GM18861 (cell line): ENCODE results near the gene CDK2AP2.
"Not testable (repeated sequence)": the region's sequence is repeated elsewhere in the genome, so short reads cannot be mapped to it uniquely, and the experiment has no call there.

Experiments
- ATAC-seq: cut with Tn5 transposase; IDR thresholded peaks from one replicate; pipeline ENCODE4 v1.9.1; 2021; ENCODE audit not compliant: unreplicated experiment

CDK2AP2 gene

DNA sequence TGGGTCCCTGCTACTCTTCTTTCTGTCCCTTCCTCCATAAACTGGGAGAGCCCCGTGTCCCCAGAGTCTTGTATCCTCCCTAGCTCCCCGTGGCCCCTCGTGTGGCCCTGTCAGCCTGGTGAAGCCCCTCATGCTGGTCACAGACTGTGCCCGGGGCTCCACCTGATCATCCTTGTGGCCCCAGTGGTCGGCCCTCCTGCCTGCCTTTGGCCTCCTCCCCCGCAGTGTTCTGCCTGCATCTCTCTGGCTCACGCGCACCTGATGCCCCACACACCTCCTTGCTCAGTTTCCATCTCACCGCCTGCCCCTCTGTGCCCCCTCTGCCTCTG, 16.5 kb upstream of the CDK2AP2 start:
- no peak for ATAC-seq

DNA sequence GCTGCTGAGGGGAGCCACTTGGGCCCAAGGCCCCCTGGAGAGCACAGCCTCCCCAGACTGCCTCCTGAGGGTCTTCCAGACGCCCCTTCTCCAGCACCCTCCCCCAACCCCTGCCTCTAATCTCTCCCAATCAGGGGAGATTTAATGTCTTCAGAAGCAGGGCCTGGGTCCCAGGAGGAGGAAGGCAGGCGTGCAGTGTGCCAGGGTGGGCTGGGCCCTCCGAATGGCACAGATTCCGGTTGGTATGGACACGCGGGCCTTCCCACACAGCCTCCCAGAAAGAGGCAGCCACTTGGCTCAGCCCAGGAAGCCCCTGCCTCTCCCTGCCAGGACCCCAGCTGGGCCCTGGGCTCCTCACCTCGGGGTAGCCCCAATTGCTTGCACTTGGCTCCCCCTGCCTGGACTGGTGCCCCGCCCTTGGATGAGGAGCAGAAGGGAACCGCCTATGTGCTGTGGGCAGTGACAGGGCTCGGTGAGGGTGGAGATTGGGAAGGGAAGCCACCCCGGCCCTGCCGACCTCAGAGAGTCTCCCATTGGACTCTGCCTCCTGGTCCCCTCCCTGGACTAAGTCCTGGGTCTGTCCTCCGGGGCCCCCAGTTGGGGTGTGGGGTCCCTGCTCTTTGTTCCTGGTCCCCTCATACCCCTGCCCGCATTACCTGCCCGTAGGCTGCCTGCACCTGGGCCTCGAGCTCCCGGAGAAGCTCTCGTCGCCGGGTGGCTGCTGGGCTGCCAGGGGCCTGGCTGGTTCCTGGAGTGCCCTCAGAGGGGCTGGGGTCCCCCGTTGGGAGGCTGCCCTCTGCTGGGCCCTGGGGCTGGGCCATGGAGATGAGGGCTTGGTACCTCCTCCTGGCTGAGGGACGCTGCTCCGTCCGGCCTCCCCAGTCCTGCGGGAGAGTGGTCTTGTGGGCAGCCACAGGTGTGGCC, 15.9 kb upstream of the CDK2AP2 start:
- ATAC-seq = no peak

DNA sequence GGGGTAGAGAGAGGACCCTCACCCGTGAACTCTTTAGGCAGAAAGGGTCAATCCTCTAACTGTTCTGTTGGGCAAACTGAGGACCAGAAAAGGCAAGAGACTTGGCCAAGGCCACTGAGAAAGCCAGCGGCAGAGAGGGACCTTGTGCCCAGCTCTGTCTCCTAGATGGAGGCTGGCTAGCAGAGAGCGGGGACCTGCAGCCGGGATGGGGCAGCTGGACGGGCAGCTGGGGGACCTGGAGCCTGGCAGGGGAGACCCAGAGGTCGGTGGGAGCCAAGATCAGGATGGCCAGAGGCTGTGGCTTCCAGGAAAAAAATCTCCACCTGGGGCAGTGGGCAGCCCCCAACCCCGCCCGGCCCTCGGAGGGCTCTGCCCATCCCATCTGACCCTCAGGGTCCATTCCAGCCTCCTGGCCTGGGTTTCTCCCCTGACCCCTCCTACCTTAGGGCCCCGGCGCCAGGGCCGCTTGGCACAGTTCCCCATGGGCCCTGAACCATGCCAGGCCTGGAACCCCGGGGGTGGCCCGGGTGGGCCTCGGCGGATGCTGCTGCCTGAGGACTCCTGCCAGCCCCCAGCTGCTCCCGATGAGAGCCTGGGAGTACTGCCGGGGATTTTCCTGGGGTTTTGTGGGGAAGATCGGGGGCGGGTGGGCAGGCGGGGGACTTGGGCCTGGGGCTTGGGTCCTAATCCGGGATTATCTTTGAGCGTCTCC, 15.0 kb upstream of the CDK2AP2 start, which contains the start of gene CABP2:
CABP2 (minus strand) TSS at position 603 of the 712 bp plus-strand sequence; CDS start at position 483, 120 bp downstream.
- no peak for ATAC-seq

DNA sequence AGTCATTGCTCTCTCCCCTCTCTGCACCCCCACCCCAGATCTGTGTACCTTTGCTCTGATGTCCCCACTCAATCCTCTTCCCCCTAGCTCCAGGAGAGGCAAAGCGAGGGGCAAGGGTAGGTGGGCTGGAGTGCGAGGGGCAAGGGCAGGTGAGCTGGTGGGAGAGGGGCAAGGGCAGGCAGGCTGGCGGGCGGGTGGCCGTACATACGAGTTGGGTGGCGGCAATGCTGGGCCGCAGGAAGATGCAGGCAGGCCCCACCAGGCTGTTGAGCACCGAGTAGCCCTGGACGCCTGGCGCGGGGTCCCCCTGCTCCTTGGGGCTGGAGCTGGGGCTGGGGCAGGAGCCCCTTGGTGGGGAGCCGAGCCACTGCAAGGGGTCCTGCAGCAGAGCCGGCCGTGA, 14.4 kb upstream of the CDK2AP2 start:
- ATAC-seq = no peak

DNA sequence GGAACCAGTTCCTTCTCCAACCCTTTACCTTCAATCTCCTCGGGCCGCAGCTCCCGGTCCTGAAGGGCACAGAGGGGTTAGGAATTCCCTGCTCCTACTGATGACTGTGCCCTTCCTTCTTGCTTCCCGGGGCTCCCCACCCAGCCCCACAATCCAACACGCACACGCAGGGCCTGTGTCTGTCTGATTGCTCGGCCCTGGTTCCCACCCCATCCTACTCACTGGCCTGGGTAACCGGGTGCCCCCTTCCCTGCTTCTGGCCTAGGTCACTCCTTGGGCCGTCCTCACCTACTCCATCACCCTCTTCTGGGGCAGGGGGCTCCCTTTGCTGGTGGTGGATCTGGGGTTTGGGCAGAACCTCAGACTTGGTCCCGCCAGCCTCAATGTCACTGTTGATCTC, 14.0 kb upstream of the CDK2AP2 start:
- no peak for ATAC-seq

DNA sequence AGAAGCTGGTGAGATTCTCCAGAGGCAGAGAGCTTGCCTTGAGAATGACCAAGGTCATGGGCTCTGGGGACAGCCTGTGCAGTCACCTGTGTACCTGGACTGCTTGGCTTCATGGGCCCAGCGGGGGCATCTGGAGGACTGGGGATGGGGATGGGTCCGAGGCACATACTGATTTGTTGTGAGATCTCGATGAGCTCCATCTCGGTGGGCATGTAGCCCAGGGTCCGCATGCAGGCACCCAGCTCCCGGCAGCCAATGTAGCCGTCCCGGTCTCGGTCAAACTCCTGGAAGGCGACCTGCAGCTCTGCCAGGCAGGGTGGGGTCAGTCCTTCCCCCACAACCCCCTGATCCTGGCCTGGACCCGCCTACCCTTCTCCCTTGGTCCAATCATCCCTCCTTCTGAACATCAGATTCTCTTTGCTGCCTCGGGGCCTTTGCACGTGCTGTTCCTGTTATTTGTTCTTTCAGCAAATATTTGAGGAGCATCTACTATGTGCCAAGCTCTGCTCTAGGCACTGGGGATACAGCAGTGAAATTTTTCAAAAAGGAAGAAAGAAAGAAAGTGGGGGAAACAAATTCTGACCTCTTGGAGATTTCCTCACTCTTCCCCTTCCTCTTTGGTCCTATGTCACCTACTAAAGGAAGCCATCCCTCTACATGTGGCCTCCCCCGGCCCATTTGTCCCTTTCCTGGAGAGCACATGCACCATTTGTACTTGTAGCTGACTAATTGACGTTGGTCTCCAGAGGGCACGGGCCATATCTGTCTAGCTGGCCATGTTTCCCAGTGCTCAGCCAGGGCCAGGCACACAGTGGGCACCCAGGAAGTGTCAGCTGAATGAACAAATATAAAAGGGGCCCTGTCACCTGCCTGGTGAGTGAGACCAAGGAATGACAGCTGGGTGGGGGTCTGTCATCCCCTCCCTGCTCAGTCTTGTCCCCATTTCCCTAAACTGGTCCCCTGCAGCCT, 13.2 kb upstream of the CDK2AP2 start:
- no peak for ATAC-seq

DNA sequence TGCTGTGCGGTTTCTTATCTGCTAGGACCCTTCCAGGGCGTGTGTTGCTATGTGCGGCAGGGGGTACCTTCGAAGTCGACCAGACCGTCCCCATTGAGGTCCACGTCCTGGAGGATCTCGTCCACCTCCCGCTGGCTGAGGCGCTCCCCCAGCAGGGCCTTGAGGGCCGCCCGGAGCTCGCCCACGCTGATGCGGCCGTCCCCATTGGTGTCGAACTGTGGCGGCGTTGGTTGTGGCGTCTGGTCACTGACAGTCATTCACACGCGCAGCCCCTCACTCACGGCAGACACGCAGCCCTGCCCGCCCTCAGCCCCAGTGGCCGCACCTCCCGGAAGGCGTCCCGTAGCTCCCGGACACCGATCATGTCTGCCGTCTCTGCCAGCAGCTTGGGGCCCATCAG, 11.8 kb upstream of the CDK2AP2 start:
- ATAC-seq = no peak

DNA sequence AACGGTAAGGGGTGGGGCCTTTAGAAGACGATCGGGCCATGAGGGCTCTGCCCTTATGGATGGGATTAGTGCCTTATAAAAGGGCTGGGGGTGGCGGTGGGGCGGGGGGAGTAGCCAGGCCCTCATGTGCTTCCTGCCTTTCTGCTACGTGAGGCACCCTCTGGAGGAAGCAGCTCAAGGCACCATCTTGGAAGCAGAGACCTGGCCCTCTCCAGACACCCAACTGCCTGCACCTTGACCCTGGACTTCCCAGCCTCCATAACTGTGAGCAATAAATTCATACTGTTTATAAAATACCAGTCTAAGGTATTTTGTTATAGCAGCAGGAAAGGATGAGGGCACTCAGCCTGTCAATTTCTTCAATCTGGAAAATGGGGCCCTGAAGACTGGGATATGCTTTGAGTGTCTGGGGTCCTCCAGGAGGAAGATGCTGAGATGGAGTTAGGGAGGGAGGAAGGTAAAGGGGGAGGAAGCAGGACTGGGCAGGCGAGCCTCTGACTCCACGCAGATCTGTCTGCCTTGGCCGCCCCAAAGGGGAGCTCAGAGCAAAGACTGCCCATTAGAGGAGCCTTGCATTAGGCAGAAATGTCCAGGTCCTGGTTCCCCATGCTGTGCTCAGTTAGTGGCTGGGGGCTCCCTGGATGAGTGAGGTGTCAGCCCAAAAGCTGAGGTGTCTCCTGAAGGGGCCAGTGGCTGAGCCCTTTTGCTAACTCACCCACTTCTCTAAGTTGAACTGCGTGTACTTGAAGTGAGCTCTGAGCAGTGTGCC, 10.0 kb upstream of the CDK2AP2 start:
- no peak for ATAC-seq

DNA sequence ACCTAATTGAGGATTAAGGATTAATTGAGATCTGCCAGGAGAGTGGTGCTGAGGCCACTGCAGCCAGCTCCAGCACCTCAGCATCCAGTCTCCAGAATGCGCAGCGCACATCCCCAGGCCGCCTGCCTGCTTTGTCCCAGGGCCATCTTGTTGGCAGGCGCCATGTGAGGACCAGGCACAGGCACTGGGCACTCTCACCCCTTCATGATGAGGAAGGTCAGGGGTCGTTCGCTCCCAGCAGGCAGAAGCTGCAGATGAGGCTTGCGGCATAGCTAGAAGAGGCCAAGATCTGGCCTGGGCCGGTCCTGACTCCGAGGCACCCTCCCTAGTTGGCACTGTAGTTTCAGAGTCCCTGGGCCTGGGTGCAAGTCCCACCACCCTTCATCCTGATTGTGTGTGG, 8.8 kb upstream of the CDK2AP2 start:
- ATAC-seq = no peak

DNA sequence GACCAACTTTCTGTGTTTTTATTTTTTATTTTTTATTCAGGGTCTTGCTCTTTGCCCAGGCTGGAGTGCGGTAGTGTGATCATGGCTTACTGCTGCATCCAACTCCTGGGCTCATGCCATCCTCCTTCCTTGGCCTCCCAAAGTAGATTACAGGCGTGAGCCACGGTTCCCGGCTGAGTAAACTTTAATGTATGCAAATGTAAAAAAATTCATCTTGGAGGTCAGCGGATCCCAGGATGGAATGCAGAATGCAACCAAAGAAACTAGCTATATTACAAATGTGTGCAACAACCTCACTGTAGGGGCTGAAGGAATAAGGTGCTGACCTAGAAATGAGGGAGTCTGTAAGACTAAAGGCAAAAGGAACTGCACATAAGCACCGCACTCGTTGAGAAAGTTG, 6.2 kb upstream of the CDK2AP2 start:
- no peak for ATAC-seq

DNA sequence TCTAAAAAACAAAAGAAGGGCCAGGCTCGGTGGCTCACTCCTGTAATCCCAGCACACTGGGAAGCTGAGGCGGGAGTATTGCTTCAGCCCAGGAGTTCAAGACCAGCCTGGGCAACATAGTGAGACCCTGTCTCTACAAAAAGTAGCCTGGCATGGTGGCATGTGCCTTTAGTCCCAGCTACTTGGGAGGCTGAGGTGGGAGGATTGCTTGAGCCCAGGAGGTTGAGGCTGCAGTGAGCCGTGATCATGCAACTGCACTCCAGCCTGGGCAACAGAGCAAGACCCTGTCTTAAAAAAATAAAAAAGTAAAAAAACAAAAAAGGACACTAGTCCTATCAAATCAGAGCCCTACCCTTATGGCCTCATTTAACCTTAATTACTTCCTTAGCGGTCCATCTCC, 3.6 kb upstream of the CDK2AP2 start:
- not testable (repeated sequence) for ATAC-seq

DNA sequence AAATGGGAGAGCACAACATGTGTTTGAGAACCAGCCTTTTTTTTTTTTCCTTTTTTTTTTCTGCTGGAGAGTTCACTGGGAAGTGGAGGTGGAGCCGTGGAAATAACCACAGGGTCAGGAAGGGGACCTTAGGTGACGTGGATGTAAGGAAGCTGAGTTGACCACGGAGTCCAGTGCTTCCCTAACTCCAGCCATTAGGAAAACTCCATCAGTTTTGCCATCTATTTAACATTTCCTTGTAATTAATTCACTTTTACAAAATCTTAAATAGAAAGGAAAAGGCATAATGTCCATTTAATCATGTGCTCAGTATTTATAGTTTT, 2.0 kb upstream of the CDK2AP2 start:
- ATAC-seq = no peak

DNA sequence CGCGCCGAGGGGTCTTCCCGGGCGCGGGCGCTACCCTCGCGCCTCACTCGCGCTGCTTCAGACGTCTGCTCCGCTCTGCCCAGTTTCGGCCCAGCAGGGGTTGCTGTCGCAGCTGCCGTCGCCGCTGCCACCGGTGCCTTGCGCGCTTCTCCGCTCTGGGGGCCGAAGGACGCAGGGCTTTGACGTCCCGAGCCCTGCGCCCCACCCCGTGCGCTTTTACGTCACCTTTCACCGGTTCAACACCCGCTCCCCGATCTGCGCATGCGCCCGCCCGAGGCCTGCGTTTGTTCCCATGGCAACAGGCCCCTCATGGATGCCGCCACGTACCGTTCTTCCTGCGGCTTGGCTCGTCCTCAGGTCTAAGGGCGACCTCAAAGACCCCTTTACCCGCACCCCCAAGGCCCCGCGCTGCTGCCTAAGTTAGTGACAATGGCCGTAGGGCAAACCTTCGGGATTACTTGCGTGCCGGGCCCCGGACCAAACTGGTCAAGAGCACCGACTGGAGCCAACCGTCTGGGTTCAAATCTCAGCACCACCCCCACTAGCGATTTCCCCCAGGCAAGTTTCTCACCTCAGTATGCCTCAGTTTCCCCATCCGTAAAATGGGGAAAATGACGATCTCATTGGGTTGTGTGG, 642 bp upstream of the CDK2AP2 start:
- peak; percentile 26 for ATAC-seq

DNA sequence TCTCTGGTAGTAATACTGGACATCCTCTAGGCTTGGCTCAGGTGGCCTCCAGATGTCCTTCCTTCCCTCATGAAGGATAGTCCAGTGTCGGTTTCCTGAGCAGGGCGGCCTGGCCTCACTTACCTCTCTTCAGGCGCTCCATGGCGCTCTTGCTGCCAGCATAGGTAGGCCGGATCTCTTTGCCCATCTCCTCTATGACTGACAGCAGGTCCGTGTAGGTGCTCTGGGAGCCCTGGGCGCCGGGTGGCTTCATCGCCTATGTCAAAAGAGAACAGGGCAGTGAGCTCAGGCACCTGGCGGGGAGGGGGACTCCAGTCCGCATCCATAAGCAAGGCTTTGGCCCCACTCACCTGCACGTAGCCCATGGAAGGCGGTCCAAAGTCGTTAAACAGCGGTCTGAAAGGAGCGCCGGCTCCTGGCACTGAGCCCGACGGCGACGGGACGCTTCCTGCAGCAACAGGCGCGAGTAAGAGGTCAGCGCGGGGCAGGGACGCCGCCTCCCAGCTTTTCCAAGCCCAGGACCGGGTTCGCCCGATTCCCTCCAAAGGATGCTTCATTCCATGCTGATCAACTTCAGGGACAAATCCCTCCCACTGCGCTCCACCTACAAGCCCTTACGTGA, 609 bp downstream of the CDK2AP2 start:
- no peak for ATAC-seq

DNA sequence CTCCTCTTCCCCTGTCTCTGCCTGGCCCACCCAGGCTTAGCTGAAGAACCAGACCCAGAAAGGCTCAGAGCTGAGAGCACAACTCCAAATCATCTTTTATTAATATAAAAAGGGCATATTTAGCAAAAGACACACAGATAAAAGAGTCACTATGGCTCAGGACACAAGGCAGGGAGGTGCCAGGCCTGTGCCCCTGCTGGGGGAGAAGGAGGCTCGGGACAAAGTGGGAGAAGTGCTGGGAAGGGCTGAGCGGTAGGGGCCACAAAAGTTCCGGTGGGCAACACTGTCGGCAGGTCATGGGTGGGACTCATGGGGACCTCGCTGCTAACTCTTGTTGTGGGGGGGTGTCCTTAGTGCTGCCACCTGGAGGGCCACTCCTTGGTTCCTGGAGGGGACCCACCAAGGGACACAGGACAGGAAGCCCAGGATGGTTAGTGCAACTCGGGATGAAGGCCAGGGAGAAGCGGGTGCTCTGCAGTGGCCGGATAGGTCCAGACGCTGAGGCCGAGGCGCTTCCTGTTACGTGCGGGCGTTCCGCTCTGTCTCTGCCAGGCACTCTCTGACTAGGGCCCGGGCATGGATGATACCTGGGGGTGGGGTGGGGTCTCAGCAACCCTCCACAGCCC, 1.4 kb downstream of the CDK2AP2 start:
- no peak for ATAC-seq

DNA sequence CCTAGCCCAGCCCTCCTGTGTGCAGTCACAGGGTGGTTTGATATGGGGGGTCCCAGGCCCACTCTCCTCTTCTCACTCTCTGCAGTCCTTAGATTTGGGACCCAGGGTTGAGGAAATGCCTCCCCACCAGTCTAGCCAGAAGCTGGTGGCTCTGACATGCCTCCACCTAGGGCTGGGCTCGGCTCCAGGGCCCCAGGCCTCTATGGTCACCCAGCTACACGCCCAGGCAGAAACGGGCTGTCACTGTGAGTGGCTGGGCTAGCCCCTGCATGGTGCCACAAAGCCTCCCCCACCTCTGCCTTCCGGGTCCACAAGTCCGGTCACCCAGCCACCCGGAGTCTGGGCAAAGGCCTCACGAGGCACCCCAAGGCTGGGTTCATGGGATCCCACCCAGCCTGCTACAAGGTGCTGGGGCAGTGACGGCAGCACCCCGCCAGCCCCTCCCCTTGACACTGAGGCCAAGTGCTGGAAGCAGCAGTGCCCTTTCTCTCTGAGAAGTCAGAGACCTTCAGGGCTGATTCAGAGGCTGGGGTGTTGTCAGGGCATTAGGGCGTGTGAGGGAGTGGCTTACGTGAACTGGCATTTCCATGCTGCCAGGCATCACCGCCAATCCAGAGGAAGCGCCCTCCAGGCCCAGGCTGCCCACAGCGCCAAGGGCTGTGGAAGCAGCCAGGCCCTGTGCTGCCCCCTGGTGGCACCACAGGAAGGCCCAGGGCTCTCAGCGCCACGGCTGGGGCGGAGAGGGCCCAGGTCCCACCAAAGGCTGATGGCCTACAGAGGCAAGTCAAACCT, 2.2 kb downstream of the CDK2AP2 start:
- no peak for ATAC-seq

DNA sequence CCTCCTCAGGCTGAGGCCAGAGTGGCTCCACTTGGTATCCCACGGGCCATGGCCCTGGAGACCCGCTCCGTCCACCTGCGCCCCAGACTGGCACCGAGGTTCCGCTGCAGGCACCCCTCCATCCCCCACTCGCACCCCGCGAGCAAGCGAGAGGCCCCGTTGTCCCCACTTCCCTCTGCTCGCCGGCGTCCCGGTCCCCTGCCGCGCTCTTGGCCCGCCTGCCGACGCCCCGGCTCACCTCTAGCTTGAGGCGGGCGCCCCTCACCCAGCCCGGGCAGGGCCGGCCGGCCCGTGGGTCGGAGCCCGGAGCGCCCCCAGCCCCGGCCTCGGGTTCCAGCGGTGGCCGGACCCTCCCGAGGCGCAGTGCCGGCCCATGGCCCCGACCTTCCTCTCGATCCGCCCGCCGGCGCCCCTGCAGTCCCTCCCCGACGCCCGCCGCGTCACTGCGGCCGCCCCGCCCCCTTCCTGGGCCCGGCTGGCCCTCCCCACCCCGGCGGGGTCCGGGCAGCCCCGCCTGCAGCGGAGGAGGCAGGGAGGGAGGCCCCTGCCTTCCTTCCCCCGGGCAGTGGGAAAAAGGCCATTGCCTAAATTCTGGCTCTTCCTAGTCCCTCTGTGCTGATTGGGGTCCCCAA, 2.9 kb downstream of the CDK2AP2 start, which contains the start of gene PITPNM1:
PITPNM1 (minus strand) TSS at position 414 of the 632 bp plus-strand sequence. CDS start 1,183 bp downstream, outside the sequence.
- no peak for ATAC-seq
